Measurements from ENCODE around the gene UNC13C.

UNC13C gene

GRCh38 chr15:54605043-54605442 is 626.8 kb downstream of the UNC13C start:
- no peak for DNase-seq (ENCODE audit: low read depth, low spot score)

GRCh38 chr15:54605556-54605955 is 627.3 kb downstream of the UNC13C start:
- no peak overlapping the region for H3K27ac ChIP-seq
- peak; percentile 6 for DNase-seq (ENCODE audit: low read depth, low spot score)

More at GRCh38 chr15:54605043-54605442, 626.8 kb downstream of the UNC13C start:
- no peak overlapping the region for H3K27ac ChIP-seq

GRCh38 chr15:54608876-54609835 is 630.9 kb downstream of the UNC13C start:
- H3K27ac ChIP-seq: no peak overlapping the region
- no peak for DNase-seq (ENCODE audit: low read depth, low spot score)

GRCh38 chr15:54618120-54618519 is 639.9 kb downstream of the UNC13C start:
- DNase-seq (ENCODE audit: low read depth, low spot score): no peak
- H3K27ac ChIP-seq: no peak overlapping the region

- DNase-seq (ENCODE audit: low read depth, low spot score): no peak
- no peak overlapping the region for H3K27ac ChIP-seq
These were observed 640.9 kb downstream of the UNC13C start for GRCh38 chr15:54619180-54619579.

- H3K27ac ChIP-seq: no peak overlapping the region
- DNase-seq (ENCODE audit: low read depth, low spot score): no peak
These were observed 642.7 kb downstream of the UNC13C start for GRCh38 chr15:54620916-54621315.

GRCh38 chr15:54636147-54636546 is 657.9 kb downstream of the UNC13C start:
- no peak for DNase-seq (ENCODE audit: low read depth, low spot score)
- no peak overlapping the region for H3K27ac ChIP-seq

GRCh38 chr15:54638666-54639065 is 660.4 kb downstream of the UNC13C start:
- no peak for DNase-seq (ENCODE audit: low read depth, low spot score)
- H3K27ac ChIP-seq: no peak overlapping the region

- H3K27ac ChIP-seq: no peak overlapping the region
- DNase-seq (ENCODE audit: low read depth, low spot score): no peak
These were observed 662.6 kb downstream of the UNC13C start for GRCh38 chr15:54640873-54641272.

- H3K27ac ChIP-seq: no peak overlapping the region
- DNase-seq (ENCODE audit: low read depth, low spot score): no peak
These were observed 666.6 kb downstream of the UNC13C start for GRCh38 chr15:54644796-54645195.

- no peak for DNase-seq (ENCODE audit: low read depth, low spot score)
- H3K27ac ChIP-seq: no peak overlapping the region
These were observed 681.4 kb downstream of the UNC13C start for GRCh38 chr15:54659646-54660045.

GRCh38 chr15:54660356-54660755 is 682.1 kb downstream of the UNC13C start:
- no peak overlapping the region for H3K27ac ChIP-seq
- DNase-seq (ENCODE audit: low read depth, low spot score): no peak

GRCh38 chr15:54675241-54675640 is 697.0 kb downstream of the UNC13C start:
- DNase-seq (ENCODE audit: low read depth, low spot score): no peak
- H3K27ac ChIP-seq: no peak overlapping the region

- no peak overlapping the region for H3K27ac ChIP-seq
- no peak for DNase-seq (ENCODE audit: low read depth, low spot score)
These were observed 703.3 kb downstream of the UNC13C start for GRCh38 chr15:54681584-54681983.
